ENCODE results near the gene WASL.

GRCh38 chr7:123682690-123683089, 66.1 kb downstream of the WASL start:
- TF ChIP-seq CTCF (conservative IDR thresholded peaks at IDR 0.05; ENCODE audit: low read length) (peak; percentile 85), EZH2phosphoT487 (IDR thresholded peaks at IDR 0.05; ENCODE audit: borderline replicate concordance, low read depth, low read length) (no peak)
